ENCODE measurements around the gene GPX3. TPM values are rescaled to one million over a fixed set of nuclear protein-coding genes. Genes with fewer than 3 reads are reported as not detected.
A peak's percentile ranks its signal among the peaks of the same experiment; 100 is the strongest.

The GPX3 gene
- total RNA-seq, 4 donors from 2014 or later: 5.7 to 1,241 (median 263) TPM

GRCh38 chr5:151008906-151009305 is 11.5 kb upstream of the GPX3 start:
- H3K36me3 ChIP-seq: no peaks in the 10 kb centered on the region
- TF ChIP-seq POLR2A (IDR thresholded peaks at IDR 0.05) (no peak), CTCF (IDR thresholded peaks at IDR 0.05) (no peak)
- H3K4me1 ChIP-seq: peaks cover 10 to 16% of the 10 kb centered on the region in 2 donors
- no peaks in the 10 kb centered on the region for H3K27me3 ChIP-seq
- no peak overlapping the region for H3K4me3 ChIP-seq
- H3K27ac ChIP-seq: peak overlapping the region in 1 of 2 donors; percentile 80
- intact Hi-C loops (cut with DNase I; ENCODE audit: low total_unique reads): loop anchor here (5.0 kb wide), 1 partner anchor 108 kb away; no protein-coding TSS in a partner anchor
- H3K9me3 ChIP-seq: no peaks in the 10 kb centered on the region
- DNase-seq: no peak

- no peak for DNase-seq
- no peaks in the 10 kb centered on the region for H3K9me3 ChIP-seq
- no peaks in the 10 kb centered on the region for H3K27me3 ChIP-seq
- TF ChIP-seq POLR2A (IDR thresholded peaks at IDR 0.05) (no peak), CTCF (IDR thresholded peaks at IDR 0.05) (no peak)
- H3K4me1 ChIP-seq: no peaks in the 10 kb centered on the region
- intact Hi-C loops (cut with DNase I; ENCODE audit: low total_unique reads): no loop called here
- H3K4me3 ChIP-seq: no peak overlapping the region
- no peaks in the 10 kb centered on the region for H3K36me3 ChIP-seq
- H3K27ac ChIP-seq: no peak overlapping the region
Measured at GRCh38 chr5:151012862-151013261, 7.5 kb upstream of the GPX3 start.

- Histone ChIP-seq H3K27ac (peak overlapping the region in 1 of 2 donors; percentile 25), H3K27me3 (no peaks in the 10 kb centered on the region), H3K4me1 (no peaks in the 10 kb centered on the region), H3K36me3 (no peaks in the 10 kb centered on the region), H3K9me3 (no peaks in the 10 kb centered on the region), H3K4me3 (no peak overlapping the region)
- no peak for DNase-seq
- TF ChIP-seq POLR2A (IDR thresholded peaks at IDR 0.05): no peak
- intact Hi-C loops (cut with DNase I; ENCODE audit: low total_unique reads): no loop called here
Measured at GRCh38 chr5:151014680-151015343, 5.6 kb upstream of the GPX3 start.

GRCh38 chr5:151015974-151016587 is 4.3 kb upstream of the GPX3 start:
- Histone ChIP-seq H3K9me3 (no peaks in the 10 kb centered on the region), H3K4me1 (no peaks in the 10 kb centered on the region), H3K4me3 (no peak overlapping the region), H3K27me3 (no peaks in the 10 kb centered on the region), H3K27ac (no peak overlapping the region), H3K36me3 (no peaks in the 10 kb centered on the region)
- intact Hi-C loops (cut with DNase I; ENCODE audit: low total_unique reads): no loop called here
- TF ChIP-seq CTCF (IDR thresholded peaks at IDR 0.05) (no peak), POLR2A (IDR thresholded peaks at IDR 0.05) (no peak)
- DNase-seq: no peak

GRCh38 chr5:151016700-151017099 is 3.7 kb upstream of the GPX3 start:
- Histone ChIP-seq H3K9me3 (no peaks in the 10 kb centered on the region), H3K4me1 (no peaks in the 10 kb centered on the region), H3K36me3 (no peaks in the 10 kb centered on the region), H3K27ac (no peak overlapping the region), H3K4me3 (no peak overlapping the region), H3K27me3 (no peaks in the 10 kb centered on the region)
- DNase-seq: no peak
- TF ChIP-seq CTCF (IDR thresholded peaks at IDR 0.05): no peak
- TF ChIP-seq POLR2A (IDR thresholded peaks at IDR 0.05): no peak
- intact Hi-C loops (cut with DNase I; ENCODE audit: low total_unique reads): no loop called here
